Activated gamma-delta T cell treated with Interleukin-2 at 50 U/mL for 16 hours (primary cell): Measurements from ENCODE around the gene DPPA2.

Experiments used
- DNase-seq: peaks from one replicate; pipeline ENCODE4 v3.0.0-alpha.2; 2020

DPPA2 gene

GRCh38 chr3:109313061-109313460 lies 3.3 kb downstream of the DPPA2 start:
- no peak for DNase-seq

- DNase-seq: no peak
Observed at GRCh38 chr3:109297496-109297895, 18.8 kb downstream of the DPPA2 start.

GRCh38 chr3:109284071-109284470 lies 32.2 kb downstream of the DPPA2 start:
- DNase-seq: no peak

- DNase-seq: no peak
Observed at GRCh38 chr3:109278546-109278945, 37.8 kb downstream of the DPPA2 start.

- DNase-seq: no peak
Observed at GRCh38 chr3:109278141-109278540, 38.2 kb downstream of the DPPA2 start.

- DNase-seq: no peak
Observed at GRCh38 chr3:109275702-109276293, 40.5 kb downstream of the DPPA2 start.

- DNase-seq: no peak
Observed at GRCh38 chr3:109270779-109271178, 45.5 kb downstream of the DPPA2 start.

- no peak for DNase-seq
Observed at GRCh38 chr3:109269577-109270275, 46.6 kb downstream of the DPPA2 start.

GRCh38 chr3:109268181-109268580 lies 48.1 kb downstream of the DPPA2 start:
- no peak for DNase-seq

GRCh38 chr3:109265295-109265694 lies 51.0 kb downstream of the DPPA2 start:
- no peak for DNase-seq

GRCh38 chr3:109257269-109257668 lies 59.0 kb downstream of the DPPA2 start:
- DNase-seq: no peak

- no peak for DNase-seq
Observed at GRCh38 chr3:109254770-109255169, 61.5 kb downstream of the DPPA2 start.

- no peak for DNase-seq
Observed at GRCh38 chr3:109252641-109253040, 63.7 kb downstream of the DPPA2 start.
